8988T (cell line): ENCODE measurements around the gene CIDEB.
"Not testable (repeated sequence)": the region's sequence is repeated elsewhere in the genome, so short reads cannot be mapped to it uniquely, and the experiment has no call there.

Experiments
- DNase-seq: peaks from one replicate; pipeline ENCODE4 v3.0.0; 2011

CIDEB gene, protein sequence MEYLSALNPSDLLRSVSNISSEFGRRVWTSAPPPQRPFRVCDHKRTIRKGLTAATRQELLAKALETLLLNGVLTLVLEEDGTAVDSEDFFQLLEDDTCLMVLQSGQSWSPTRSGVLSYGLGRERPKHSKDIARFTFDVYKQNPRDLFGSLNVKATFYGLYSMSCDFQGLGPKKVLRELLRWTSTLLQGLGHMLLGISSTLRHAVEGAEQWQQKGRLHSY

DNA sequence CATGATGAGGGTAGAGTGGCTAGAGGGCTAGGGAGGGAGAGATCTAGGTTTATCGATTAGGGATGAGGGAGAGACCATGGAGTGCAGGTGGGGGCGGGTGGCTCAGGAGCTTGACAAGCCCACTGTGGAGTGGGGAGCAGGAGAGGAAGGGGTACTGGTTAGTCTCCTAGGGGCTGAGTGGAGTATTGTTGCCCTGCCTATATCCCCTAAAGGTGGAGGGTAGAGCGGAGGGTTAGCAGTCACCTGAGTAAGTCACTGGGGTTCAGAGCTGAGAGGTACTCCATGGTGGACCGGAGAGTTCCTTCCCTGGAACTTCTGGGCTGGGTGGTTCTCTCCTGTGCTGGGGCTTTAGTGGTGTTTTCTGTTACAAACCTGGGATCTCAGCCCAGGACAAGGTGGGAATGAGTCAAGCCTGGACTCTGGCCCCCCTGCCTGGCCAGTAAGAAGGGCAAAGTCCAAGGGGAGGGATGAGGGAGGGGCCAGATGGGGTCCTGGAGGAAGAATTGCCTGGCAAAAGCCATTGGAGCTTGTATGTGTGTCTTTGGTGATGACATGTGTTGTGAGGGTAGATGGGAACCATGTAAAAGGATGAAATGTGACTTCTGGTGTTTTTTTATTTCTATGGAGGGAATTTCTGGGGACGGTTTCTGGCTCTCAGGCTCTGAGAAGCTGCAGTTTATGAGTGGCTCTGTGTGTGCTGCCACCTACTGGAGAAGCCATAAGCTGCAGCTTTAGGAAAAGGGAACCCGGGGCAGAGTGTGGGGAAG lies at the start of gene CIDEB:
TSS of gene CIDEB (minus strand) at position 403 of the 767 bp plus-strand sequence. CDS start at position 284, 119 bp downstream.
- peak; percentile 73 for DNase-seq

DNA sequence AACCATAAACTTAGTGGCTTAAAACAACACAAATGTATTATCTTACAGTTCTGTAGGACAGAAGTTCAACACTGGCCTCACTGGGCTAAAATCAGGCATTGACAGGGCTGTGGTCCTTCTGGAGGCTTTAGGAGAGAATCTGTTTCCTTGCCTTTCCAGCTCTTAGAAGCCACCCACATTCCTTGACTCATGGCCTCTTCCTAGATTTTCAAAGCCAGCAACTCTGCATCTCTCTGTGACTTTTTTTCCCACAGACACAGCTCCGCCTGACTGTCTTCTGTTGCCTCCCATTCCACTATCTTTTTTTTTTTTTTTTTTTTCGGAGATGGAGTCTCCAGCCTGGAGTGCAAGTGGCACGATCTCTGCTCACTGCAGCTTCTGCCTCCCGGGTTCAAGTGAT lies 48.4 kb upstream of the CIDEB start:
- DNase-seq: no peak

DNA sequence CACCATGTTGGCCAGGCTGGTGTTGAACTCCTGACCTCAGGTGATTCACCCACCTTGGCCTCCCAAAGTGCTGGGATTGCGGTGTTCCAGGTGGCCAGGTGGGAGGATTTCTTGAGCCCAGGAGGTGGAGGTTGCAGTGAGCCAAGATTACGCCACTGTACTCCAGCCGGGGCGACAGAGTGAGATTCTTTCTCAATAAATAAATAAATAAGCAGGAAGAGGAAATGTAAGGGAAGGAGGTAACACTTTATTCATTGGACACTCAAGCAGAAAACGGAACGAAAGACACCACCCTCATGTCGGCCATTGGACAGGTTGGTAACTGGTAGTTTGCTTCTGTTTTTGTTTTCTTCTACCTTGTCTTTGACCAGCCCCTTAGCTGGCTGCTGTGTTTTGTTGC lies 47.2 kb upstream of the CIDEB start:
- DNase-seq: no peak

DNA sequence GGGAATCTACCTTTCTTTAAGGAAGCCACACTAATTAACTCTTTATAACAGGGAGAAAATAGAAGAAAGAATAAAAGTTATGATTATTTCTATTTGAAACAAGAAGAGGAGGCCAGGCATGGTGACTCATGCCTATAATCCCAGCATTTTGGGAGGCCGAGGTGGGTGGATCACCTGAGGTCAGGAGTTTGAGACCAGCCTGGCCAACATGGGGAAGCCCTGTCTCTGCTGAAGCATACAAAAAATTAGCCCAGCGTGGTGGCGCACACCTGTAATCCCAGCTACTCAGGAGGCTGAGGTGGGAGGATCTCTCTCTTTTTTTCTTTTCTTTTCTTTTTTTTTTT lies 46.7 kb upstream of the CIDEB start:
- not testable (repeated sequence) for DNase-seq

DNA sequence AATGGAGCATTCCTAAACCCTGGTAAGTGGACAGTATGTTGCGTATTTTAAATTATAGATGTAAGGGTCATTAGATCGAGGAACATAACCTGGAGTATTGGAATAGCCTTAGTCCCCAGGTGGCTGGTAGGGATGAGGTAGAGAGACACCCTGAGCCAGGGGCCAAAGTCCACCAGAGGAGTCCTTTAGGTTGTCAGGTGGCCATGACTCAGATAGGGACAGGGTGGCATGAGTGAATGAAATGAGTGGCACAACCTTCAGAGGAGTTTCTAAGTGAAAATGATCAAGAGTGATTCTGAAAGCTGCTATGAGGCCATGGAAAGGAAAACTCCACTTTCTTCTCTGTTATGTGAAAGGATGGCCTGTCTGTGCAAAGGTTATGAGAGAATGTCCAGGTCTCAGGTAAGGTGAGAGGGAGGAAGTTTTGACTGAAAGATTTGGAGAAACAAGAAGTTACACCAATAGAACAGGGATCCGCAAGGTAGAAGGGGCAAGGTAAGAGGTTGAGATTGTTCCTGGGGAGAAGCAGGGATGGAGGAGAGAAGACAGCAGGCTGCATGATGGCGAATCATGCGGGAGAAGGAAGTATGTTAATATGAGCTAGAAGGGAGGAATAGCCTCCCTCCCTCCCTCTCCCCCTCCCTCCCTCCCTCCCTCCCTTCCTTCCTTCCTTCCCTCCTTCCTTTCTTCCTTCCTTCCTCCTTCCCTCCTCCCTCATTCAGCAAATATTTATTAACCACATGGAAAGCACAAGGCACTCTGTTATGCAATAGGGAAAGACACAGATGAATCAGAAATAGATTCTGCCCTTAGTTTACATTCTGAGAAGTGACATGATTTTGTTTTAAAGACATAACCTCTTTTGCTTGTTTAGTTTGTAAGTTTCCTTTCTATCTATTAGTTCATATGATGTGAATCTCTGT lies 46.0 kb upstream of the CIDEB start:
- no peak for DNase-seq

DNA sequence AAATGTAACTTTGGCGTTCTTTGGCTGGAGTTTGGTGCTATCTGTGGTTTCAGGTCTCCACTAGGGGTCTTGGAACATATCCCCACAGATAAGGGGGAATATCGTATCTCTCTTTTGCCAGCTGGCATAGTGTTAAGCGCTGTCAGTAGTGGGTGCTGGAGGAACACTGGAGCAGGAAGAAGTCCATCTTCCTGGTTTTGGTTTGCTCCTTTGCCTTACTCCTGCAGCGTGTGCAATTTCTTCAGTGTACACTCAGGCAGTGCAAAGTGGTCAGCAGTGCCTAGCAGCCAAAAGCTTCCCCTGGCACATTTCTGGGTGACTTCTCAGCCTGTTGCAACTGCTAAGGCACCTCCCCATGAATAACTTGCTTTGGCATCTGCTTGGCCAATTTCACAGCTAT lies 43.7 kb upstream of the CIDEB start:
- no peak for DNase-seq

DNA sequence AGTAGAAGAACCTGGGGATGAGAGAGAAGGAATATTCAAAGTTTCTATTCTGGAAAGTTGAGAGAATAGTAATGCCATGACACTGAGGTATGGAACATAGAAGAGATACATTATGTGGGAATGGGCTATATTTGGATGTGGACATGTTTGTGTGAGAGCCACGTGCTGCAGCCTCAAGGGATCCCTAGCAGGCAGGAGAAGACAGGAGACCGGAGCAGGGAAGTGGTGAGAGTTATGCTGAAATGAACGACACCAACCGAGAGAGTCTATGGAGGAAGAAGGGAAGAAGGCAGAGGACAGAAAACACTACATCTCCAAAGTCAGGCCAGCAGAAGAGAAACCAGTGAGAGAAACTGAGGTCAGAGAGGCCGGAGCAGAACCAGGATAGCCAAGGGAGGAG lies 42.0 kb upstream of the CIDEB start:
- no peak for DNase-seq

DNA sequence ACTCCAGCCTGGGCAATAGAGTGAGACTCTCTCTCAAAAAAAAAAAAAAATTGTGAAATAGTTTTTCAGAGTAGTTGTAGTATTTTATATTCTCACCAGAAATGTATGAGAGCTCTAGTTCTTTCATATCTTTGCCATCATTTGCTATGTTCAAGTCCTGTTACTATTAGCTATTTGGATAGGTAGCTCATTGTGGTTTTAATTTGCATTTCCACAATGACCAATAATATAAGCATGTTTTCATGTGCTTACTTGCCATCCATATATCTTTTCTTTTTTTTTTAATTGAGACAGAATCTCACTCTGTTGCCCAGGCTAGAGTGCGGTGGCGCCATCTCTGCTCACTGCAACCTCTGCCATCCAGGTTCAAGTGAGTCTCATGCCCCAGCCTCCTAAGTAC lies 40.4 kb upstream of the CIDEB start:
- no peak for DNase-seq

DNA sequence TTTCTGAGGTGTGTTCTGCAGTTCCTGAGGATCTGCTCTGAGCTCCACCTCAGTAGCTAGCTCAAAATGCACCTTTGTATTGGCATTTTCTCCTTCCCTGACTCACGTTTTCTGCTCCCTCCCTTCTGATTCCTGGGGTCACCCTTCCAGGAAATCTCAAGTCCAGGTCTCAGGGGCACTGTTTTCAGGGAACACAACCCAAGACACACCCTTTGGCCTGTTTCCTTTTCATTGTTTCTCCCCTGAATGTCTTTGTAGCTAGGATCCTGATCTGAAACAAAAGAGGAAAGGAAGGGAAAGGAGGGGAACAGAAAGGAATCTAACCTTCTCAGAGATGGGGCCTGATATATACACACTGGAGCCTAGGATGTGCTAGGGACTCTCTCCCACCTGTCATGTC lies 39.4 kb upstream of the CIDEB start:
- DNase-seq: no peak

DNA sequence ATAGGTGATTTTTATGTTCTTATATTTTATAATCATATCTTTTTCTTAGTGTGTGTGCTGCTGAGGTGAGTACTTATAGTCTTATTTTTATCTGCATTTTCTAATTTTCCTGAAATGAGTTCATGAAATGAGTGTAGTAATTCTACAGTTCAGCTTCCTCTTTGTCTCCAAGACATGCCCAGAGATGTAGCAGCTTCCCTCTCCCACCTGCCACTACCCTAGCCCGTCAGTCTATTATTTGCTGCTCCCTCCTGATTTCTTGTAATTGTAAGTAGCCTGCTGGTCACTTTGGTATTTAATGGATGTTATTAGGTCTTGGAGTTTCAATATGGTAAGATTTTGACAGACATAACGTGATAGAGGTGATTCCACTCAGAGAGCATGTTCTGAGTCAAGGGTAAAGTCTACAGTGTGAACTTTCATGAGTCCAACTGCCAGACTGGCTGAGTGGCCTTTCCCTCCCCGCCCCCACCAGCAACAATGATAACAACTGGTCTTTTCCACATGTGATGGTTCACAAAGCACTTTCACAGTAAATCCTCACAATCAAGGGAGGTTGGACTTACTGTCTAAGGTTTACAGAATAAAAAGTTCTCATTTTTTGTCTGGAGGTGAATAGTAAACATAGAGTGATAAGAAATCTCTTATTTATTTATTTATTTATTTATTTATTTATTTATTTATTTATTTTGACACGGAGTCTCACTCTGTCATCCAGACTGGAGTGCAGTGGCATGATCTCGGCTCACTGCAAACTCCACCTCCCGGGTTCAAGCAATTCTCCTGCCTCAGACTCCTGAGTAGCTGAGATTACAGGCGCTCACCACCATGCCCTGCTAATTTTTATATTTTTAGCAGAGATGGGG lies 36.3 kb upstream of the CIDEB start:
- no peak for DNase-seq

DNA sequence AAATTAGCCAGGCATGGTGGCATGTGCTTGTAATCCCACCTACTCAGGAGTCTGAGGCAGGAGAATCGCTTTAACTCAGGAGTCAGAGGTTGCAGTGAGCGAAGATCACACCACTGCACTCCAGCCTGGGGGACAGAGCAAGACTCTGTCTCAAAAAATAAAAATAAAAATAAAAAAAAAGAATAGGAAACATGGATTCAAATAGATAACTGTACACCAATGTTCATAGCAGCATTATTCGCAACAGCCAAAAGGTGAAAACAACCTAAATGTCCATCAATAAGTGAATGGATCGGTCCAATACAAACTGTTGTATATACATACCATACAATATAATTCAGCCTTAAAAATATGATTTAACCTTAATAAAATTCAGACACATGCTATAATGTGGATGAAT lies 35.1 kb upstream of the CIDEB start:
- DNase-seq: no peak

DNA sequence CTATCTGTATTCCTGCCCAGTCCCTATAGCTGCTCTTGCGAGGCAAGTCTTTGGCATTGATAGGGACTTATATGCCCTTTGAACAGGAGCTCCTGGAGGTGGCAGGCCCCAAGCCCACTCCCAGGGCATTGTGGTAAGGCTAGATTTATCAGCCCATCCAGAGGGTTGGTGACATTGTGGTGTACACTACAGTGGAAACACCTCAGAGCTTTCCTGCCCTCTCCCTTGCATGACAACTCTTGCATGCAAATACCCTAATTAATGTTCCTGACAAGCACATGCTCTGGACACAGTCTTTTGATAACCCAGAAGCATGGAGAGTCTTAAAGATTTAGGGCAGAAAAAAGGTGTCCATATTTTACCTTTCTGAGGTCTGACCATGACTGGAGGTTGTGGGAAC lies 32.8 kb upstream of the CIDEB start:
- no peak for DNase-seq

DNA sequence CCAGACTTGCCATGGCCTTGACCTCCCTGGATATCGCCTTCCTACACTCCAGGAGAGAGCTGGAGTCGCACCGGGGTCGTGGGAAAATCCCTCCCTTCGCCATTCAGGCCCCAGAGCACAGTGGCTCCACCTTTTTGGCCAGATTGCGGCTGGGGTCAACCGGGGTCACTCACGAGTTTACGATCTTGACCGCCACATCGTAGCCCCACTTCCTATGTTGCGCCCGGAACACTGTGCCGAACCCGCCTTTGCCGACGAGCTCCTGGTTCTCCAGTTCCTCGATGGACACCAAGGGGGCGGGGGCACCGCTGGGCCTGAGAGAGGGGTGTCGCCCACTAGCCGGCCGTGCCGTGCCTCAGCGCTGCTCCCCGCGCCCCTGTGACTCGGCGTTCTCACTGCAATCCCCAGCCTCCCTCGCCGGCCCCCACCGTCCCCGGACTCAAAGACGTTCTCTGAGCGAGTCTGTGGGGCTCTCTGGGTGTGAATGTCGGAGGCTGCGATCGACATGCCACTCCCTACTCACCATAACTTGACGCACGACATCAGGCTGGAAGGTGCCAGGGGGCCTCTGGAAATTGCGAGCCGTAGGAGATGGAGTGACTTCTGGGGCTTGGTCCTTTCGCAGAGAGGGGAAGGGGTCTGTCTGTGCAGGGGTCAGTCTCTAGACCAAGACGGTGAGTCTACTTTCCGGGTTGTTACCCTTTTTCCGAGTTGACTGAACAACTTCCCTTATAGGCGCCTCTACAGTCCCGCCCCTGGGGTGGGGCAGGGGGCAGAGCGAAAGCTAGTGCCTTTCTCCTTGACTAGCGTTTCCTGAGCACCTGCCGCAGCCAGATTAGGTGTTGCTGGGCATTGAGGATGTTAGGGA lies 31.7 kb upstream of the CIDEB start, which contains the start of gene RIPK3:
TSS of gene RIPK3 (minus strand) at position 708 of the 868 bp plus-strand sequence. CDS start at position 543, 165 bp downstream.
- no peak for DNase-seq

DNA sequence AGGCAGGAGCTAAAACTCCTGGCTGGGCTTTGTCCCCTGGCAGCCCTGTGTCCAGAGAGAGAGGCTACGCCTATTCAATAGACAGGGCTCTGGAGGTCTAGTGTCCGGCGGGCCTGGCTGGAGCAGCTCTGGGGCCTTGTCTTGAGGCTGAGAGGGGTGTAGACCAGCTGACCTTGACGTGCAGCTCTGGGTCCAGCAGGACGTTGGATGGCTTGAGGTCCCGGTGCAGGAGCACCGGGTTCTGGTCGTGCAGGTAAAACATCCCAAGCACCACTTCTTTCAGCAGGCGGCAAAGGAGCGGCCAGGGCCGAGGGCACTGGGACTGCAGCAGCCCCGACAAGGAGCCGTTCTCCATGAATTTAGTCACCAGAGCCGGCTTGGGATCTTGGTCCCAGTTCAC lies 31.1 kb upstream of the CIDEB start:
- no peak for DNase-seq

DNA sequence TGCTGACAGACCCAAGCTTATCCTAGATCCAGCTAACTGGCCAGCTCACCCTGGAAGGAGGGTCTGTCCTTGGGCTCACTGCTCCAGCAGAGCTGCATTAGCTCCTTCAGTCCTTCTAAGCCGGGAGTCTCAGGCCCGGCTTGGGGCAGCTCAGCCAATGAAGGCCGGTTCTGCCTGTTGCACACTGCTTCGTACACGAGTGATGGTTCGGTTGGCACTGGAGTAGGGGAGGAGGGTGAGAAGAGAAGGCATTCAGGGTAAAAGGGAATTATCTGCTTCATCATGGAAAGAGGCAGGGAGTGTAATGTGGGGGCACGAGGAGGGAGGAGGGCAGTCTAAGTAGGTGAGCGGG lies 30.0 kb upstream of the CIDEB start:
- DNase-seq: no peak

DNA sequence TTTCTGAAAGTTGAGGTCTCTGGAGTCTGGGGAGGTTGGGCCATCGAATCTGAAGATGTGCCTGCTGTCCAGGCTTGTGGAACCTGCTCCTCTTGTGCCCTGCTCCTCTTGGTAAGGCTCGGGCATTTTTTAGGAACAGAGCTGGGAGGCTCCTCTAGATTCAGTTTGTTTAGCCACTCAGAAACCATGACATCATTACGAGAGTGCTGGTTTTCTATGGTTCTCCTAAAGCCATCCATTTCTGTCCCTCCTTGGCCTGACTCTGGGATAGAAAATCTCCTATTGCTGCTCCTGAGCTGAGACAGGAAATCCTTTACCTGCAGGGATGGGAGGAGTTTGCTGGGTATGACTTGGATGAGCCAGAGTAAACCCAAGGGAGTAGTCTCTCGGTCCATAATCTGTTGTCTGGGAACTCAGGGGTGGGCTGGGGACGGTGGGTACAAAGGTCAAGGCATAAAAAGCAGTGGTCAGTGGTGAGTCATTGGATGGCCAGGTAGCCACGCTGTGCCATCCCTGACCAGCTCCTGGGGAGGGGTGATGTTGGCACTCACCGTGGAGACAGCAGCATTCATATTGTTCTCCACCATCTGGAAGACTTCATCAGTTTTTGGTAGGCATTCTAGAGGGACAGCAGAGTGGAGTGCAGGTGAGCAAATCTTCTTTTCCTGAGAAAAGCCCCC lies 29.5 kb upstream of the CIDEB start:
- no peak for DNase-seq

DNA sequence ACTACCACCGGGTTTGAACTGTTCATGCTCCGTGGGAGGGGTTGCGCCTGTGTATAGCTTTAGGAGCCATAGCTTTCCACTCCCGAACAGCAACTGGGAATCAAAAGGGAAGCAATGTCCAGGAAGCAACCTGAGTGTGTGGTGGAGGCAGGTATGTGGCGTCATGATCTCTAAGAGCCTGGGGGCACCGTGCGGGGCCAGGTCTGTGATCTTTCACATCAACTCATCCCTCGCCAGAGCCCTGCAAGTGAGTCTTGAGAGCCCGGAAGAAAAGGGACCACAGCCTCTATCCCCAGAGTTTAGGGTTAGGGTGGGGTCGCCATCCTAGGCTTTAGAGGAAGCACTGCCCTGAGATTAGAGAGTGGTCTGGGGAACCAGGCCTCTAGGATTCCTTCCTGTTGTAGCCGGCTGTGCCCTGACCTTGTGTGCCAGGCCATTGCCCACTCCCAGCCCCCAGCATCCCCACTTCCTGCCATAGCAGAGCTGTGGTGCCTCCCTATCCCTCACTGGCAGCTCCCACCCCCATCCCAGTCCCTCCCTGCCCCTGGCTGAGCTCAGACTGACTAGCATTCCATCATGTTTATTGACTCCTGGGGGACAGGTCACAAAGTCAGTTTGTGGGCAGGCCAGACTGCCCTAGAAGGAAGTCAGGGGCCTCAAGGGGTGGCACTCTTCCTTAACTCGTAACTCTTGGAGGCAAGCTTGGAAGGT lies 27.8 kb upstream of the CIDEB start:
- DNase-seq: no peak

DNA sequence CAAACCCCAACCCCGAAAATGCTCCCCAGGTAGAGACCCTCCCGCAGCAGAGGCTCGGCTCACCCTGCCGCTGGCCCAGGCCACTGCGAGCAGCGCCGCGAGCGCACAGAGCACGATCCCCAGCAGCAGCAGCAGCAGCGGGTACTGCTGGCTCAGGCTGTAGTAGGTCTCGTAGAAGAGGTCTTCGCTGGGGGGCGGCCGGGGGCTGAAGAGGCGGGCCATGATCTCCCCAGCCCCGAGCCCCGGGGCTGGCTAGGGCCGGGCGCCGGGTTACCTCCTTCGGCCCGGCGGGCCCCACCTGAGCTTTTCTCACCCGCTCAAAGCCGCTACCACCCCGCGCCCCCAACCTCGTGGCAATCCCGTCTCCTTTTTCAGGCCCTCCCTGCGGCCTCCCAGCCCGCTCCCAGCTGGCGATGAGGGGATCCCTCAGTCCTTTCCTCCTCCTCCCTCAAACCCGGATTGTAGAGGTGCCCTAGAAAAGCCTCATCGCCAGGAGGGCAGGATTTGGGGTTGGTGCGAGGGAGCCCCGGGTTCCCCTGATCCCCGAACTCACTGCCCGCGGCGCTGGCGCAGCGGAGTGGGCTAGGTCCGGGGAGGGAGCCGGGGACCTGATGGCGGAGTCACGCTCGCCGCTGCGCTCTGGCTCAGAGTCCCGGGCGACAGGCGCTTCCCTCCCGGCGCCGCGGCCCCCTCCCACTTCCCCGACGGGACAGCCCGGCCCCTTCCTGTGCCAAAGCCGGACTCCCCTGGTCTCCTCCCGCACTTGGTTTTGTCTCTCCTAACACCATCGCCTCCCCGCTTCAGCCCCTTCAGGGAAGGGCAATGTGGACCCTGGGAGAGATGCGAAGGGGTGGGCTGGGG lies 26.9 kb upstream of the CIDEB start, which contains the start of gene ADCY4:
TSS of gene ADCY4 (minus strand) at position 641 of the 861 bp plus-strand sequence. CDS start at position 222, 419 bp downstream.
- DNase-seq: no peak
